ENCODE measurements around the gene ABCC1. TPM values are rescaled to one million over a fixed set of nuclear protein-coding genes. Genes with fewer than 3 reads are reported as not detected.

ABCC1 gene
- total RNA-seq, 1 donor from 2014 or later = 69.4 TPM

DNA sequence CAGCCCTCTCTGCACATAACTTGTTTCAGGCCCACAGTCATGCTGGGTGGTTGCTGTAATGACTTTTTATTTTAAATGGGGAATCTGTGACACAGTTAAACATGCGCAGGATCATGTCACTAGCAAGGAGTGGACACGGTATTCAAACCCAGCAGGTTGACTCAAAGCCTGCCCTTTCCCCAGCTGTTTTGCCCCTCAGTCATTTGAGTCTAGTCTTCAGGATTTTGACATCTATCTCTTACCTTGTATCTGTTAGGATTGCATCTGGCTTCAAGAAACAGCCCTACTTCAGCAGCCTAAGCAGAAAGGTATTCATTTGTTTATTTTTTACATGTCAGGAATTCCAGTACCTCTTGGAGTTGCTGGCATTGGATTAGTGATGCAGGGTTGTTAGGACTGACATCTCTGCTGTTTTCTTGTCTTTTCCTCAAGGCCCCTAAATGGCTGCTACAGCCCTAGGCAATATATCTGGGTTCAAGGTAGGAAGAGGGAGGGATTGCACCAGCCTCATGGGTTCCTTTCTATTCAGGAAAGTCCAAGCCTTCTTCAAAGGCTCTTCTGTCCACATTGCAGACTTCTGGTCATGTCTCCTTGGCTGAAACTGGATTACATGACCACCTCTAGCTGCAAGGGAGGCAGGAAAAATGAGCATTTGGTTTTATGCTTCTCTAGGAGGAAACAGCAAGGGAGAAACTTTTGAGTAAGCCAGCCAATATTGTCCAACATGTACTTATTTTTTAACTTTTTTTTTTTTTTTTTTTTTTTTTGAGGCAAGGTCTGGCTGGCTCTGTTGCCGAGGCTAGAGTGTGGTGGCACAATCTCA, 22.8 kb downstream of the ABCC1 start:
- Mint-ChIP-seq H3K36me3 (peaks cover 27% of the 10 kb centered on the region), H3K27me3 (ENCODE audit: low read depth) (no peaks in the 10 kb centered on the region), H3K27ac (no peak overlapping the region), H3K4me3 (no peak overlapping the region), H3K9me3 (peaks cover 22% of the 10 kb centered on the region), H3K4me1 (peaks cover under 1% of the 10 kb centered on the region)
- no peak for DNase-seq (ENCODE audit: low spot score in 2 of 2, unreplicated experiment in 2 of 2)
- no peak for TF ChIP-seq CTCF (IDR thresholded peaks at IDR 0.05; ENCODE audit: unreplicated experiment)

- no peak for DNase-seq (ENCODE audit: low spot score in 2 of 2, unreplicated experiment in 2 of 2)
- Mint-ChIP-seq H3K36me3 (peaks cover 38% of the 10 kb centered on the region), H3K4me3 (no peak overlapping the region), H3K27ac (no peak overlapping the region), H3K4me1 (no peaks in the 10 kb centered on the region), H3K9me3 (peaks cover 29% of the 10 kb centered on the region), H3K27me3 (ENCODE audit: low read depth) (no peaks in the 10 kb centered on the region)
- no peak for TF ChIP-seq CTCF (IDR thresholded peaks at IDR 0.05; ENCODE audit: unreplicated experiment)
These were observed 24.0 kb downstream of the ABCC1 start for GRCh38 chr16:15973421-15973820.

GRCh38 chr16:15974057-15974456, 24.6 kb downstream of the ABCC1 start:
- peaks cover 41% of the 10 kb centered on the region for H3K36me3 Mint-ChIP-seq
- no peaks in the 10 kb centered on the region for H3K4me1 Mint-ChIP-seq
- H3K9me3 Mint-ChIP-seq = peaks cover 33% of the 10 kb centered on the region
- no peaks in the 10 kb centered on the region for H3K27me3 Mint-ChIP-seq (ENCODE audit: low read depth)
- H3K4me3 Mint-ChIP-seq = no peak overlapping the region
- DNase-seq (ENCODE audit: low spot score in 2 of 2, unreplicated experiment in 2 of 2) = no peak
- no peak for TF ChIP-seq CTCF (IDR thresholded peaks at IDR 0.05; ENCODE audit: unreplicated experiment)
- H3K27ac Mint-ChIP-seq = no peak overlapping the region

GRCh38 chr16:15975172-15975571, 25.8 kb downstream of the ABCC1 start:
- Mint-ChIP-seq H3K4me3 (no peak overlapping the region), H3K9me3 (peaks cover 42% of the 10 kb centered on the region), H3K27me3 (ENCODE audit: low read depth) (no peaks in the 10 kb centered on the region), H3K27ac (no peak overlapping the region), H3K4me1 (no peaks in the 10 kb centered on the region), H3K36me3 (peaks cover 46% of the 10 kb centered on the region)
- no peak for DNase-seq (ENCODE audit: low spot score in 2 of 2, unreplicated experiment in 2 of 2)
- TF ChIP-seq CTCF (IDR thresholded peaks at IDR 0.05; ENCODE audit: unreplicated experiment) = no peak

- Mint-ChIP-seq H3K4me3 (no peak overlapping the region), H3K27me3 (ENCODE audit: low read depth) (no peaks in the 10 kb centered on the region), H3K4me1 (no peaks in the 10 kb centered on the region), H3K27ac (no peak overlapping the region), H3K9me3 (peaks cover 38% of the 10 kb centered on the region), H3K36me3 (peaks cover 49% of the 10 kb centered on the region)
- TF ChIP-seq CTCF (IDR thresholded peaks at IDR 0.05; ENCODE audit: unreplicated experiment) = no peak
- no peak for DNase-seq (ENCODE audit: low spot score in 2 of 2, unreplicated experiment in 2 of 2)
These were observed 26.9 kb downstream of the ABCC1 start for GRCh38 chr16:15976225-15976812.
